Lung (tissue), 12 donors: ENCODE measurements around the gene P4HB. TPM values are rescaled to one million over a fixed set of nuclear protein-coding genes. Genes with fewer than 3 reads are reported as not detected.

ENCODE experiments used
- ATAC-seq: fragments of 200-7000 bp; cut with Tn5 transposase; one replicate; pipeline ENCODE4 v1.9.1; 2020; ENCODE audit warnings: moderate number of reproducible peaks; ENCODE audit not compliant: insufficient read depth, low FRiP score
- DNase-seq, 3 donors: peaks; one replicate each; pipeline ENCODE4 v3.0.0-alpha.2; 2013 to 2017
- H3K27ac ChIP-seq, 2 donors: one replicate each; pipeline ENCODE4 v1.5.1; 2013; ENCODE audit warnings: mild to moderate bottlenecking in 2 of 2, moderate library complexity in 2 of 2, control low read depth in 1 of 2, inconsistent platforms in 1 of 2, low read depth in 1 of 2, low read length in 1 of 2
- H3K27me3 ChIP-seq, 3 donors: one replicate each; pipeline ENCODE4 v1.5.1; 2013; ENCODE audit warnings: low read length in 2 of 3; ENCODE audit not compliant: control insufficient read depth in 3 of 3, insufficient read depth in 3 of 3
- H3K36me3 ChIP-seq, 4 donors: one replicate each; pipeline ENCODE4 v1.5.1; 2013; ENCODE audit warnings: low read length in 4 of 4, mild to moderate bottlenecking in 1 of 4, moderate library complexity in 1 of 4; ENCODE audit not compliant: control insufficient read depth in 4 of 4, insufficient read depth in 4 of 4
- H3K4me1 ChIP-seq, 5 donors: one replicate each; pipeline ENCODE4 v1.5.1; 2013; ENCODE audit warnings: low read length in 5 of 5, mild to moderate bottlenecking in 2 of 5, moderate library complexity in 1 of 5; ENCODE audit not compliant: control insufficient read depth in 5 of 5, insufficient read depth in 5 of 5
- H3K4me3 ChIP-seq: one replicate; pipeline ENCODE4 v1.5.1; 2013; ENCODE audit warnings: mild to moderate bottlenecking, control low read depth, moderate library complexity
- H3K9ac ChIP-seq, 2 donors: one replicate each; pipeline ENCODE4 v1.5.1; 2013; ENCODE audit warnings: low read length in 2 of 2, control low read depth in 1 of 2; ENCODE audit not compliant: insufficient read depth in 1 of 2
- H3K9me3 ChIP-seq, 4 donors: one replicate each; pipeline ENCODE4 v1.5.1; 2013; ENCODE audit warnings: low read length in 3 of 4, mild to moderate bottlenecking in 1 of 4, moderate library complexity in 1 of 4; ENCODE audit not compliant: control insufficient read depth in 4 of 4, insufficient read depth in 3 of 4
- CTCF ChIP-seq: IDR thresholded peaks from 2 replicates; pipeline ENCODE4 v1.5.1; 2012; ENCODE audit warnings: mild to moderate bottlenecking; ENCODE audit errors: control extremely low read depth, extremely low read depth
- WGBS, 2 donors: extraction: QIAGEN DNeasy Blood & Tissue Kit; methylation state at CpG; one replicate each; pipeline ENCODE4 v1.1.7; 2013; 5-methylcytosine and 5-hydroxymethylcytosine counted together
- polyA plus RNA-seq, 2 donors: library from polyadenylated mRNA; stranded (reverse); fragments of 200-250 nt; gene quantifications; one replicate each; pipeline ENCODE4 v1.2.1, GENCODE V29; 2013
- total RNA-seq, 2 donors: library from RNA; depleted of rRNA in 1 of 2; stranded (reverse); fragments of >200 nt in 1 of 2; gene quantifications; one replicate each; pipeline ENCODE4 v1.2.1, GENCODE V29; 2014 to 2021
- donor health status: control.
- donor health status: control.
- donor health status: Bipolar disorder and iron deficiency.
- donor health status: healthy.
- donor health status: DM: yes; HTN: yes; CAD: no.

Gene P4HB
- total and polyA plus RNA-seq, 4 donors, result 356 to 990 (median 779) TPM

GRCh38 chr17:81812571-81813370, 47.6 kb downstream of the P4HB start:
- DNase-seq, result no peak
- WGBS, 2 donors, result 85 to 87% methylated on average over 45 of the region's 45 CpGs

GRCh38 chr17:81811705-81812570, 48.4 kb downstream of the P4HB start:
- Histone ChIP-seq H3K4me1 (peaks cover 0 to 4% (median 0%) of the 10 kb centered on the region in 5 donors), H3K36me3 (no peaks in the 10 kb centered on the region), H3K4me3 (no peak overlapping the region), H3K9me3 (peaks cover 0 to 6% (median 0%) of the 10 kb centered on the region in 4 donors), H3K9ac (no peak overlapping the region), H3K27ac (no peak overlapping the region), H3K27me3 (peaks cover 0 to 13% (median 6%) of the 10 kb centered on the region in 3 donors)
- ATAC-seq, result no peak
- DNase-seq, result no peak
- WGBS, 2 donors, result 75 to 87% methylated on average over 23 to 24 of the region's 24 CpGs
- no peak for TF ChIP-seq CTCF

More at GRCh38 chr17:81812571-81813370, 47.6 kb downstream of the P4HB start:
- no peaks in the 10 kb centered on the region for H3K36me3 ChIP-seq
- TF ChIP-seq CTCF, result no peak
- H3K4me3 ChIP-seq, result no peak overlapping the region
- ATAC-seq, result no peak
- no peak overlapping the region for H3K9ac ChIP-seq
- no peak overlapping the region for H3K27ac ChIP-seq
- H3K27me3 ChIP-seq, result peaks cover 0 to 7% (median 4%) of the 10 kb centered on the region in 3 donors
- H3K4me1 ChIP-seq, result peaks cover 0 to 4% (median 0%) of the 10 kb centered on the region in 5 donors
- H3K9me3 ChIP-seq, result peaks cover 0 to 6% (median 0%) of the 10 kb centered on the region in 4 donors

GRCh38 chr17:81810892-81811704, 49.2 kb downstream of the P4HB start:
- H3K9ac ChIP-seq, result no peak overlapping the region
- H3K36me3 ChIP-seq, result no peaks in the 10 kb centered on the region
- WGBS, 2 donors, result 86 to 93% methylated on average over 41 to 42 of the region's 42 CpGs
- H3K4me3 ChIP-seq, result no peak overlapping the region
- H3K4me1 ChIP-seq, result peaks cover 0 to 4% (median 0%) of the 10 kb centered on the region in 5 donors
- H3K27me3 ChIP-seq, result peaks cover 3 to 17% (median 6%) of the 10 kb centered on the region in 3 donors
- no peak for TF ChIP-seq CTCF
- H3K9me3 ChIP-seq, result peaks cover 0 to 6% (median 0%) of the 10 kb centered on the region in 4 donors
- no peak for DNase-seq
- no peak for ATAC-seq
- no peak overlapping the region for H3K27ac ChIP-seq
